HCT116 (cell line): Measurements from ENCODE around the gene PFKP. TPM values are rescaled to one million over a fixed set of nuclear protein-coding genes. Genes with fewer than 3 reads are reported as not detected.

Experiments used
- ATAC-seq: fragments of 200-7000 bp; cut with Tn5 transposase; 2 replicates; pipeline ENCODE4 v1.9.1; 2020; ENCODE audit warnings: mild to moderate bottlenecking, moderate library complexity
- BruUV-seq: library from RNA; stranded (reverse); fragments of 400-500 nt; replicated peaks from 2 replicates; lab custom pipeline; 2021; lab: Mats Ljungman, UMichigan
- CTCF ChIA-PET: fragments of 300-600 bp; sonication (Branson Sonifier 250); formaldehyde crosslinking; loops from one replicate; lab custom pipeline; 2021; ENCODE audit warnings: antibody characterized with exemption; lab: Charles Lee
- POLR2A ChIA-PET: fragments of 300-600, 350-600 bp; sonication (Branson Sonifier 250); formaldehyde crosslinking; loops from one replicate; lab custom pipeline; 2021; ENCODE audit warnings: antibody characterized with exemption; lab: Charles Lee
- RAD21 ChIA-PET, 2 experiments: fragments of 300-600 bp; sonication (Branson Sonifier 250); formaldehyde crosslinking; loops; one replicate each; lab custom pipeline; 2023; ENCODE audit warnings: low total read pairs in 2 of 2; ENCODE audit not compliant: uncharacterized antibody in 2 of 2, unreplicated experiment in 2 of 2, low non-redundant PET in 1 of 2; lab: Charles Lee
- DNase-seq: peaks from one replicate; pipeline ENCODE4 v3.0.0-alpha.2; 2010; ENCODE audit warnings: low read depth, low spot score
- H2AFZ ChIP-seq: fragments of 200-600 bp; shearing (Covaris generic), sonication (generic); 2 replicates; pipeline ENCODE4 v1.6.1; 2017; ENCODE audit warnings: low read depth, mixed run types, mixed read lengths, antibody characterized with exemption, low read length; ENCODE audit not compliant: poor library complexity, severe bottlenecking
- H3K27ac ChIP-seq: 2 replicates; pipeline ENCODE4 v1.5.1; 2012; ENCODE audit warnings: low read depth, low read length
- H3K27me3 ChIP-seq: fragments of 200-600 bp; sonication (generic); 2 replicates; pipeline ENCODE4 v1.6.1; 2016; ENCODE audit warnings: mixed run types, low read length, mixed read lengths; ENCODE audit not compliant: insufficient read depth
- H3K36me3 ChIP-seq, 2 experiments: fragments of 200-500 bp in 1 of 2; fragments of 200-600 bp in 1 of 2; sonication (Bioruptor generic) in 1 of 2; sonication (generic) in 1 of 2; 2 replicates each; pipeline versions ENCODE4 v1.5.1 to v1.6.1; 2014 to 2016; ENCODE audit warnings: low read length in 2 of 2, inconsistent platforms in 1 of 2, mixed read lengths in 1 of 2, mixed run types in 1 of 2; ENCODE audit not compliant: insufficient read depth in 2 of 2, control insufficient read depth in 1 of 2
- H3K4me1 ChIP-seq, 2 experiments: fragments of 200-600 bp in 1 of 2; sonication (generic) in 1 of 2; 2 replicates each; pipeline versions ENCODE4 v1.5.1 to v1.6.1; 2012 to 2017; ENCODE audit warnings: low read length in 2 of 2, inconsistent platforms in 1 of 2, mild to moderate bottlenecking in 1 of 2, mixed read lengths in 1 of 2, mixed run types in 1 of 2, moderate library complexity in 1 of 2; ENCODE audit not compliant: insufficient read depth in 2 of 2, control insufficient read depth in 1 of 2
- H3K4me2 ChIP-seq: fragments of 200-600 bp; sonication (generic); 2 replicates; pipeline ENCODE4 v1.6.1; 2017; ENCODE audit warnings: mixed run types, low read length, mixed read lengths
- H3K4me3 ChIP-seq, 2 experiments: fragments of 200-600 bp in 1 of 2; sonication (generic) in 1 of 2; replicated peaks in 1 of 2; 2 replicates each; pipeline ENCODE4 v1.5.1; 2011 to 2016; ENCODE audit warnings: low read length in 2 of 2, control low read depth in 1 of 2, low read depth in 1 of 2, mild to moderate bottlenecking in 1 of 2, mixed read lengths in 1 of 2, mixed run types in 1 of 2
- H3K79me2 ChIP-seq: fragments of 200-600 bp; sonication (generic); 2 replicates; pipeline ENCODE4 v1.6.1; 2017; ENCODE audit warnings: mild to moderate bottlenecking, mixed run types, low read length, moderate library complexity, mixed read lengths; ENCODE audit not compliant: insufficient read depth
- H3K9ac ChIP-seq: fragments of 200-600 bp; sonication (generic); 2 replicates; pipeline ENCODE4 v1.6.1; 2016; ENCODE audit warnings: low read length, mixed read lengths
- H3K9me2 ChIP-seq: fragments of 200-600 bp; sonication (generic), shearing (Covaris generic); 2 replicates; pipeline ENCODE4 v1.6.1; 2017; ENCODE audit warnings: mixed run types, mild to moderate bottlenecking, moderate library complexity; ENCODE audit not compliant: insufficient read depth
- H3K9me3 ChIP-seq, 2 experiments: fragments of 200-500 bp in 1 of 2; fragments of 200-600 bp in 1 of 2; sonication (Bioruptor generic) in 1 of 2; sonication (generic) in 1 of 2; 2 replicates each; pipeline ENCODE4 v1.6.1; 2014 to 2017; ENCODE audit warnings: low read length in 2 of 2, mixed read lengths in 2 of 2, inconsistent platforms in 1 of 2, low read depth in 1 of 2, mild to moderate bottlenecking in 1 of 2, mixed run types in 1 of 2, moderate library complexity in 1 of 2; ENCODE audit not compliant: control insufficient read depth in 1 of 2, insufficient read depth in 1 of 2
- H4K20me1 ChIP-seq: fragments of 200-600 bp; sonication (generic), shearing (Covaris generic); 2 replicates; pipeline ENCODE4 v1.6.1; 2017; ENCODE audit warnings: mixed run types, mild to moderate bottlenecking, moderate library complexity; ENCODE audit not compliant: insufficient read depth
- ATF3 ChIP-seq: IDR thresholded peaks from 2 replicates; pipeline ENCODE4 v1.6.1; 2012
- CBX3 ChIP-seq: IDR thresholded peaks from 2 replicates; pipeline ENCODE4 v1.6.1; 2012; ENCODE audit warnings: low read depth
- CTCF ChIP-seq, 3 experiments: fragments of 200-600 bp in 1 of 3; sonication (generic) in 1 of 3; IDR thresholded peaks in 2 of 3; conservative IDR thresholded peaks in 1 of 3; 2 replicates each; pipeline ENCODE4 v1.5.1; 2012 to 2017; ENCODE audit warnings: low read depth in 2 of 3, low read length in 2 of 3, antibody characterized with exemption in 1 of 3, borderline replicate concordance in 1 of 3, control low read depth in 1 of 3, mild to moderate bottlenecking in 1 of 3, mixed read lengths in 1 of 3, mixed run types in 1 of 3, moderate library complexity in 1 of 3; ENCODE audit not compliant: insufficient read depth in 1 of 3
- EZH2phosphoT487 ChIP-seq: fragments of 200-600 bp; IDR thresholded peaks from 2 replicates; pipeline ENCODE4 v1.6.1; 2018; ENCODE audit warnings: antibody characterized with exemption, borderline replicate concordance
- FOSL1 ChIP-seq: IDR thresholded peaks from 2 replicates; pipeline ENCODE4 v1.6.1; 2012; ENCODE audit warnings: low read depth
- RAD21 ChIP-seq: IDR thresholded peaks from 2 replicates; pipeline ENCODE4 v1.6.1; 2012; ENCODE audit warnings: low read depth, mild to moderate bottlenecking
- intact Hi-C: fragments of 100-400 bp; cut with micrococcal nuclease; formaldehyde crosslinking; loops from 2 replicates; pipeline ENCODE4 v1.10.0; 2022
- total RNA-seq: library from RNA; stranded (reverse); gene quantifications from one replicate; pipeline ENCODE4 v1.2.1, GENCODE V29; 2021; ENCODE audit not compliant: unreplicated experiment

Gene PFKP
- total RNA-seq, 1 experiment from 2014 or later = 237 TPM

- Histone ChIP-seq H3K9ac (no peak overlapping the region), H3K4me1 (peaks cover 11 to 24% of the 10 kb centered on the region in 2 experiments), H3K4me3 (no peak overlapping the region), H3K27ac (no peak overlapping the region), H2AFZ (no peak overlapping the region), H3K27me3 (no peaks in the 10 kb centered on the region), H4K20me1 (no peaks in the 10 kb centered on the region), H3K36me3 (no peaks in the 10 kb centered on the region), H3K79me2 (no peaks in the 10 kb centered on the region), H3K4me2 (no peak overlapping the region), H3K9me2 (no peaks in the 10 kb centered on the region), H3K9me3 (no peaks in the 10 kb centered on the region)
- no TSS peak for BruUV-seq
- POLR2A ChIA-PET = interaction anchor here (1.1 kb wide), 1 partner anchor 114 kb away, joined by 3 read pairs; no protein-coding TSS in a partner anchor
- intact Hi-C loops = no loop called here
- RAD21 ChIA-PET = interaction anchor here in 1 of 2 experiments (2.5 kb wide), 1 partner anchor 114 kb away, joined by 8 read pairs; no protein-coding TSS in a partner anchor
- CTCF ChIA-PET = interaction anchor here (0.7 to 5.0 kb wide), 5 partner anchors 10 to 118 kb away, joined by 3 to 68 read pairs (median 8); no protein-coding TSS in a partner anchor
- DNase-seq = no peak
- no peak for ATAC-seq
- TF ChIP-seq FOSL1 (no peak), CTCF (IDR thresholded peaks at IDR 0.05 in 2 of 3, conservative IDR thresholded peaks at IDR 0.05 in 1 of 3; ENCODE audit: borderline replicate concordance in 1 of 3, insufficient read depth in 1 of 3, low read depth in 2 of 3, low read length in 2 of 3) (no peak), ATF3 (no peak), CBX3 (no peak), EZH2phosphoT487 (no peak), RAD21 (no peak)
Measured at GRCh38 chr10:3042589-3042988, 24.8 kb upstream of the PFKP start.
